T47D (cell line): ENCODE results near the gene RBMS1.

Experiments used
- DNase-seq, 2 experiments: peaks; one replicate each; pipeline versions ENCODE4 v3.0.0 to v3.0.0-alpha.2; 2011 to 2012; ENCODE audit warnings: low read depth in 1 of 2, low spot score in 1 of 2
- JUND ChIP-seq: IDR thresholded peaks from 2 replicates; pipeline ENCODE4 v1.6.1; 2012; ENCODE audit warnings: low read depth
- in situ Hi-C: cut with HindIII; loops from 2 replicates; pipeline ENCODE4 v1.10.0; 2016; ENCODE audit warnings: low sequenced_read_pairs, low pct_unique_long_range_greater_than_20kb

Gene RBMS1

DNA sequence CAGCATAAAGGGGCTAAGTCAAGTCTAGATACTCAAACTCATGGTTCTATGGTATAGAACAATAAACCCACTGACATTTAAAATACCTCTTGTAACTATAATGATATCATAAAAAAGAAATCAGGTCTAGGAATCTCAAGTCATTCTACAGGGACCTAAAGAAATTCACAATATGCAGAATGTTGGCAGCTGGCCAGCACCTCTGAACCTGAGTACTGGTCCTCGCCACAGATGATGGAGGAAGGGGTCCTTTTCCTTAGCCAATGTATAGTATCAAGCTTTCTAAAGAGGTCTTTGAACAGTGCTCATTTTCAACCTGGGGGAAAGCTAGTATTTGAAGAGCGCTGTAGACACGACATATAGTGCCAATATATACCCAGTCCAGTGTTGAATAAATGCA, 185.1 kb downstream of the RBMS1 start:
- TF ChIP-seq JUND, result no peak
- no peak for DNase-seq
- in situ Hi-C loops, result no loop called here

DNA sequence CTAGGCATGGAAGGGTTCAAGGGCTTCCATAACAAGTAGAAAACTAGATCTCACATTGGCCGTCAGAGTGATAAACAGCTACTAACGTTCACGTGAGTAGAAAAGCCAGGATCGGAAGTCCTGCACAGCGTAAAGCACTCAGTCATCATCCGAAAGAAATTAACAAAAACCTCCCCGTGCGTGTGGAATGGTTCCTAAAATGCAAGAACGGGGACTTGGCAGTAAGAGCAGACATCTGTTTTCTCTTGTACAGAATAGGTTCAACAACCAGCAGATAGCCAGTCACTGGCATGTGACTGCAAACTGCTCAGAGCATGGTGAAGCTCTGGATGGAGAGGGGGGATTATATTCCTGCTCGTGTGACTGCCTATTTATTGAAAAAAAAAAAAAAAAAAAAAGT, 186.6 kb downstream of the RBMS1 start:
- no peak for TF ChIP-seq JUND
- in situ Hi-C loops, result no loop called here

DNA sequence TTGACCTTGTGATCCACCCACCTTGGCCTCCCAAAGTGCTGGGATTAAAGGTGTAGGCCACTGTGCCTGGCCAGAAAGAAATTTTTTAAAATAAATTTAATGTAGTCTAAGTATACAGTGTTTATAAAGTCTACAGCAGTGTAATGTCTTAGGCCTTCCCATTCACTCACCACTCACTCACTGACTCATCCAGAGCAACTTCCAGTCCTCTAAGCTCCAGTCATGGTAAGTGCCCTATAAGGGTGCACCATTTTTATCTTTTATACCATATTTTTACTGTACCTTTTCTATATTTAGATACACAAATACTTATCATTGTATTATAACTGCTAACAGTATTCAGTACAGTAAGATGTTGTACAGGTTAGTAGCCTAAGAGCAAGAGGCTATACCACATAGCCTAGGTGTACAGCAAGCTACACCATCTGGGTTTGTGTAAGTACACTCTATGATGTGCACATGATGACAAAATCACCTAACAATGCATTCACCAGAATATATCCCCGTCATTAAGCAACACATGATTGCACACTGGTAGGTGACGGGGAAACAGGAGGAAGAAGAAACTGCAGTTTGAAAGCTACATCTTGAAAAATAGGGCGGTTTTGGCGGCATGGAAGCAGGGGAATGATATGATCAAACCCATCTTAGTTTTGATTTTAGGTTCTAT, 188.4 kb downstream of the RBMS1 start:
- in situ Hi-C loops, result no loop called here
- DNase-seq, result no peak
- no peak for TF ChIP-seq JUND

More for the DNA sequence above, 186.6 kb downstream of the RBMS1 start:
- DNase-seq, result no peak

DNA sequence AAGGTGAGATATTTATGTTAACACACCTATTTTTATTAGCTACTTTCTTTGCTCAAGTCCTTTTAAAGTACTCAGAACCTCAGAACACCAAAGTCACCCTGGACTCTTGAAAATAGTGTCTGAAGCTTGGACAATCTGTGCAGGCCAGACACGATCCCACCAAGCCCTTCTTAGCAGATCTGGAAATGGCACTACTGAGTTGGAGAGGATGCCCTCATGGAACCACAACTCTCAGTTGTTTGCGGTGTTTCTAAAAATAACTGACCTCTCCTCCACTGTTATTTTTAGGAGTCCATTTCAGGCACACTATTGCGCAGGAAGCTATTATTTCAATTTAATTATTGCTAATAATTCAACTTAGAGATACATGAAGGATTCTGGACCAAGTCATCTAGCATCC, 190.1 kb downstream of the RBMS1 start:
- TF ChIP-seq JUND, result no peak
- DNase-seq, result no peak
- in situ Hi-C loops, result no loop called here

DNA sequence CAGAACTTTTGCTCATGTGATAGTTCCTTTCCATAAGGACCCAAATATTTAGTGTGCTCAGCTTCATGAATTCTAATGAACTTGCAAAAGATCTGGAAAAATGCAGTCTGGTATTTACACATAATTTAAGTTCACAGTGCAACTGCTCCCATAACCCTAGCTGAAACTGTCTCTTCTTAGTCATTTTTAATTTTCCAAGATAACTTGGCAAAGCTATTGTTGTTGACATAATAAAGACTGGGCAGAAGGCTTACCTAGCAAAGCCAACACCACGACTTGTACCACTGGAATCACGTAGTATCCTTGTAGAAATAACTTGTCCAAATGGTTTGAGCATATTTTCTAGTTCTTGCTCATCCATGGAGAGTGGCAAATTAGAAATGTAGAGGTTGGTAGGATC, 190.5 kb downstream of the RBMS1 start:
- TF ChIP-seq JUND, result no peak
- in situ Hi-C loops, result no loop called here
- no peak for DNase-seq

DNA sequence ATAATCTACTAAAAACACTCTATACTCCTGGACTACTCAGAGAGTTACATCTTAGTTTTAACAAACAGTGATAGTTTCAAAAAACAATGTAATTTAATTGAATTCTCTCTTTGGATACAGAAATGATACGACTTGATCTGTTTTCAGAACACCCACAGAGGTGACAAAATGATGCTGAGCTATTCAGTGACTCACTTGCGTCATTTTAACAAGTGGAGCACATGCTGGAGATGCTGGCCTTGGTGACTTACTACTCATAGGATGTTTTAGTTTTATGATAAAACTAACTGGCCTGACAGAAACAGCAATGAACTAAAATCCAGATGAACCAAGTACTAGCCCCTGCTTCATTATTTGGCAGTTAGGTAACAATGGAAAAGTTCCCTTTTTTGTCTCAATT, 192.2 kb downstream of the RBMS1 start:
- DNase-seq, result no peak
- no peak for TF ChIP-seq JUND
- in situ Hi-C loops, result no loop called here

DNA sequence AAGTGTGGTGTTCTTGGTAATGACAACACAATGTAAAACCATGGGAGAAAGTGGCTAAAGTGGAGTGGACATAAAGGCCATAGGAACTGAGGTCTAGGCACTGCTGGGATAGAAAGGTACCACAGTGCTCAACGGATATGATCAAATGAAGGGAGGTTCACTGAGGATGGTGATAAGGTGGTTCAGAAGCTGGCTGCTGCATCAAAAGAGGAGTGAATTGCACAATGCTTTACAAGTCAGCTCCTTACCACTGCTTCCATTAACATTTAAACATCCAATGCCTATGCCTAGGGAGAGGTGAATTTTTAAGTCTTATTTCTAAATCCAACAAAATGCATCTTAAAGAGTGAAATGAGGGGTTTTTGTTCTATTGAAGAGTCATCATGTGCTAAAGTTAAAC, 193.4 kb downstream of the RBMS1 start:
- no peak for DNase-seq
- in situ Hi-C loops, result no loop called here
- no peak for TF ChIP-seq JUND

DNA sequence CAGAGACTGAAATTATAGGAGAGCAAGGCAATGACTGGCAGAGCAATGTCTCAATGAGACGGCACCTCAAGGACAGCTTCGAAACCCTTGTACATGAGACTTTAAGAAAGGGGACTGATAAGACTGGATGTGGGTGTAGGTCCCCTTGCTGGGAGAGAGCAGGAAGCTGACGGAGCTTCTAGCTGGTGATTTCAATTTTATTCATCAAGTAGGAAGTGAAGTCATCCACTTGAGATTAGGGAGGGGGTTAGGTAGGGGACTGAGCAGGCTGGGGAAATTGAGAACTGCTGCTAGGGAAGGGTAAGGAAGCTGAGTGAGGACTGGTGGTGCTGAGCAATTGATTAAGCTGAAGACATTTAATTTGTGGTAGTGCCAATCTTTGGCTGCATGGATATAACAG, 194.1 kb downstream of the RBMS1 start:
- no peak for TF ChIP-seq JUND
- in situ Hi-C loops, result no loop called here
- DNase-seq, result no peak

DNA sequence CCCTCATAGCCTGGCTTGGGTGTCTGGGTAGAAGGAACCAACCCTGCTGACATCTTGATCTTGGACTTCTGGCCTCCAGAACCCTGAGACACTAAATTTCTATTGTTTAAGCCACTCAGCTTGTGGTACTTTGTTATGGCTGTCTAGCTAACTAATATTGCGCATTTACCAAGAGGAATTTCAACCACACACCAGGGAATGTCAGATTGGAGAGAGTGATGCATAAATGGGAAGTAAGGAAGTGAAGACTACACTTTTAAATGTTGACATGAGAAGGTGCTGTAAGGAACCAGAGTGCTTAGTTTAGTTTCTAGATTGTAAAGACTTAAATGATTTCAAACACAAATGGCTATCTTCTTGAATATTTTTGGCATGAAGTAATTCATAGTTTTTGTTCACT, 194.6 kb downstream of the RBMS1 start:
- TF ChIP-seq JUND, result no peak
- in situ Hi-C loops, result no loop called here
- DNase-seq, result no peak

DNA sequence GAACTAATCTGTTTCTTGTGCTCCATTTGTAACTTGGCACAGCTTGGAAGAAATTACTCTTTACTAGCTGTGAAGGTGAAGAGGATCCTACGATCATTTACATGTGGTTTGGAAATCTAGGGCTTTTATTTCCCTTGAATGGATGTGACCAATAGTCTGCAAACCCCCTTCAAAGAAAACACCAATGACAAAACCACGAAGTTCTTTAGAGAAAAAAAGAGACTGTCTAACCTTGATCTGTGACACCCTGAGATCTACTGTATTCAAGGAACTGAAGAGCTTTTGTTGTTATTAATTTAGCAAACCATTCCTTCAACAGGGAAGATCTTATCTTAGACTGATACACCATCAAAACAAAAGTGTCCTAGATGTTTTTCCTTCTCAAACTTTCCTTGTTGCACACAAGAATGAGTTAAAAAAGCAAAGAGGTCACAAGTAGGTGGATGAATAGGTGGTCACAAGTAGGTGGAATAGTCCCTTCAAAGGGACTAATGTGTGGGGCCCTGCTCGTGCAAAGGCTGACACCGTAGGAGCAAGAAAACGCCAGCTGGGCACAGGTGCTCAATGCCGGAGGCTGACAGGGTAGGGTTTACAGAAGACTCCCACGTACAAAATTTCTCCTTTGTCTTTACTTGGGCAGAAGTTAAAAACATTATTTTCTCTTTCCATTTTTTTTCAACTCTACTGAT, 197.9 kb downstream of the RBMS1 start:
- TF ChIP-seq JUND, result no peak
- no peak for DNase-seq
- in situ Hi-C loops, result no loop called here

DNA sequence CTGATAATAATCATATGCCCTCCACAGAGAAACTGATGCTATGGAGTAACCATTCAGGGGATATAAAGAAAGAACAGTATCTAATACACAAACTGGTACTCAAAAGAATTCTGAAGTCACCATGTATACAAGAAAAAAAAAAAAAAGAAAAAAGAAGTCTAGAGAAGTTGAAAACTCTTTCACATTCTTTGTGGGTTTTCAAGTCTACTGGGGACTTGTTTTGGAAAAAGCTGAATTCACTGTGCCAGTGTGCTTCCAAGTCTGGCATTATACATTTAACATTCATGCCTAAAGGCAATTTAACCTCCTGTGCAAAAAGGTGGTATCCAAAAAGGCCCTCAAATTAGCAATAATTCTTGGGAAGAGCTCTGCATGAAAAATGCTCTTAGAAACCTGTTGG, 198.7 kb downstream of the RBMS1 start:
- in situ Hi-C loops, result no loop called here
- no peak for TF ChIP-seq JUND
- no peak for DNase-seq

DNA sequence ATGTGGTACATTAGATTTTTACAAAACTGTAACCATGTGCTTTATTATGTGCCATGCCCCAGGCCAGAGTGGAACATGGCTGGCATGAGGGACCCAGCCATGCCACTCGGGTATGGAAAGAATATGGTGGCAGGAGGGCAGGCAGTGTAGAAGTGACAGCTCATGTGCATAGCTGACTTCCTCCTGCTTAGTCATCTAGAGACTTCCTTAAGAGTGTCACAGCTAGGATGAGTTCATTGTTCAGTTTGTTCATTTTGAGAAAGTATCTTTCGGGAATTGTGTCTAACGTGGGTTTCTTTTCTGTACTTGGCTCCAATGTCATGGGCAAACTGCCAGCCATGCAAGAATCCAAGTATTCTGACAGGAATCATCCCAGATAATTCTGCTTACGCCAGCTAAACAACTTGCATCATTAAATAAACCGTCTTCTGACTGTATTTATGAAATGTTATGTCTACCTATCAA, 199.2 kb downstream of the RBMS1 start:
- no peak for DNase-seq
- in situ Hi-C loops, result no loop called here
- no peak for TF ChIP-seq JUND

DNA sequence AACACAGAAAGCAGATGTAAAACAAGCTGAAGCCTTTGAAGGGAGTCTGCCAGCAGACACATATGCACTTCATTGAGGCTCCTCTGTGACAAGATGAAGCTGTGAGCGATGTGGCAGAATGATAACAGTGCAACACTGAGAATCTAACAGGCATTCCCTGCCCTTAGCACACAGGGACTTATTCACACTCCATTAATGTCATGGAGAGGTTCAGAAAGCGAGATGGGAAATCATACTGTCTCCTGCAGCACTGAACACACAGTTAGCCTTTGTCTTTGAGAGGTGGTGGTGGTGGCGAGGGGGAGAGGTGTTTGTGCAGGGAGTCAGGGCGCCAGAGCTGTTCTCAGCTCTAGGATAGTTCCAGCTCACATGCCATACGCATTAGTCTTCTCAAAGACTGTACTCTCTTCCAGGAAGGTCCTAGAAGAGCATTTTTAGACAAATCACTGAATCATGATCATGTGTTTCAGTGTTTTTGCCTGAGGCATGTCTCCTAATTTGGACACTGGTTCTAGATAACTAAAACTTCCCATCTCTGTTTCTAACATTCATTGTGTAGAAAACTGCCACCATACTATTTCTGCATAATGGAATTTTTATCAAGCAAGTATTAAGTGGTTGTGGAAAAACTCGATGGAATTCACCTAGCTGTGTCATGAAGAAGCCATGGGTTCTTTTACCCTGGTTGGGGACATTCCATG, 200.1 kb downstream of the RBMS1 start:
- no peak for DNase-seq
- no peak for TF ChIP-seq JUND
- in situ Hi-C loops, result no loop called here

DNA sequence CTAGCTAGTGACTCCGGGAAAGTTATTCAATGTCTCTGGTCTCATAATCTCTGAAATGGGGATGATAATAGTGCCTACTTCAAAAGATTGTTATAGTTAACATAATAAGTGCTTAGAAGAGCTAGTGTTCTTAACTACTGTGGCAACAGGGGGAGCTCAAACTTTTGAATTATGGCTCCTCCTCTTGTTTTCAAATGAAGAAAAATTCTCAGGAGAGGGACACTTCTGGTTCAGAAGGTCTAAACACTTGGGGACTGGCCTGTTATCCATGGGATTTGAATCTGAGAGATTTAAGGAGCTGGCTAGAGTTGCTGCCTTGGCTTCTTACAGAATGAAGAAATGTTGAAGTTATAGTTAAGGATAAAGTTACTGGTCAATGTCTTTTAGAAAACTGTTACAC, 201.4 kb downstream of the RBMS1 start:
- DNase-seq, result peak in 1 of 2 experiments; percentile 11
- TF ChIP-seq JUND, result no peak
- in situ Hi-C loops, result no loop called here
